HL-60/S4 treated with retinoic acid at 250 ng/mL for 4 days and 3 days (cell line): ENCODE measurements around the gene TMEM38A.

Experiments used
- in situ Hi-C: fragments of 300-500 bp; cut with MboI; formaldehyde crosslinking; loops from 2 replicates; pipeline ENCODE4 v1.7.0; 2022; ENCODE audit warnings: low sequenced_read_pairs

Gene TMEM38A

GRCh38 chr19:16660763-16661479 is at the start of gene TMEM38A:
Gene TMEM38A (plus strand): TSS chr19:16661139. CDS start chr19:16661218, 79 bp downstream.
- in situ Hi-C loops, result no loop called here

GRCh38 chr19:16612636-16613035 is 48.3 kb upstream of the TMEM38A start:
- in situ Hi-C loops, result no loop called here

- in situ Hi-C loops, result no loop called here
These were observed 47.1 kb upstream of the TMEM38A start for GRCh38 chr19:16613841-16614240.

- in situ Hi-C loops, result no loop called here
These were observed 46.0 kb upstream of the TMEM38A start for GRCh38 chr19:16614941-16615340.

- in situ Hi-C loops, result no loop called here
These were observed 45.1 kb upstream of the TMEM38A start for GRCh38 chr19:16615808-16616207.

- in situ Hi-C loops, result no loop called here
These were observed 42.7 kb upstream of the TMEM38A start for GRCh38 chr19:16618248-16618647.

GRCh38 chr19:16619457-16619856 is 41.5 kb upstream of the TMEM38A start:
- in situ Hi-C loops, result no loop called here

- in situ Hi-C loops, result no loop called here
These were observed 40.9 kb upstream of the TMEM38A start for GRCh38 chr19:16620018-16620417.

- in situ Hi-C loops, result no loop called here
These were observed 40.4 kb upstream of the TMEM38A start for GRCh38 chr19:16620584-16620983.

- in situ Hi-C loops, result no loop called here
These were observed 39.7 kb upstream of the TMEM38A start for GRCh38 chr19:16621165-16621800.

- in situ Hi-C loops, result no loop called here
These were observed 37.9 kb upstream of the TMEM38A start for GRCh38 chr19:16623066-16623465.

- in situ Hi-C loops, result no loop called here
These were observed 37.4 kb upstream of the TMEM38A start for GRCh38 chr19:16623576-16623975.

GRCh38 chr19:16624236-16624635 is 36.7 kb upstream of the TMEM38A start:
- in situ Hi-C loops, result no loop called here

GRCh38 chr19:16625163-16625958 is 35.6 kb upstream of the TMEM38A start:
- in situ Hi-C loops, result no loop called here

- in situ Hi-C loops, result no loop called here
These were observed 34.1 kb upstream of the TMEM38A start for GRCh38 chr19:16626796-16627192.

- in situ Hi-C loops, result no loop called here
These were observed 33.6 kb upstream of the TMEM38A start for GRCh38 chr19:16627193-16627927.

- in situ Hi-C loops, result no loop called here
These were observed 33.1 kb upstream of the TMEM38A start for GRCh38 chr19:16627928-16628182.

GRCh38 chr19:16628183-16628983 is 32.6 kb upstream of the TMEM38A start, which contains the start of gene MED26:
Gene MED26 (minus strand): TSS chr19:16628204. CDS start chr19:16627943, 261 bp downstream.
- in situ Hi-C loops, result no loop called here

GRCh38 chr19:16628984-16629691 is 31.8 kb upstream of the TMEM38A start:
- in situ Hi-C loops, result no loop called here

- in situ Hi-C loops, result no loop called here
These were observed 29.5 kb upstream of the TMEM38A start for GRCh38 chr19:16631465-16631864.
